HL-60 (cell line): Measurements from ENCODE around the gene LCOR.

ENCODE experiments used
- DNase-seq, 2 experiments: peaks; one replicate each; pipeline ENCODE4 v3.0.0-alpha.2; 2010 to 2020; ENCODE audit warnings: low read depth in 1 of 2, low spot score in 1 of 2
- H3K27ac ChIP-seq: fragments of 250-450 bp; sonication (Bioruptor Pico); replicated peaks from 2 replicates; pipeline ENCODE4 v1.5.1; 2020; ENCODE audit warnings: mild to moderate bottlenecking, moderate library complexity
- H3K27me3 ChIP-seq: fragments of 250-450 bp; sonication (Bioruptor Pico); 2 replicates; pipeline ENCODE4 v1.5.1; 2021; ENCODE audit warnings: mild to moderate bottlenecking, moderate library complexity; ENCODE audit not compliant: insufficient read depth, poor library complexity, severe bottlenecking
- H3K4me3 ChIP-seq: replicated peaks from 2 replicates; pipeline ENCODE4 v1.5.1; 2011; ENCODE audit warnings: mild to moderate bottlenecking, control low read depth, low read length; ENCODE audit not compliant: insufficient read depth
- CTCF ChIP-seq: IDR thresholded peaks from one replicate; pipeline ENCODE4 v1.5.1; 2011; ENCODE audit warnings: low read length, control low read depth, inconsistent platforms; ENCODE audit not compliant: insufficient read depth
- GABPA ChIP-seq: IDR thresholded peaks from 2 replicates; pipeline ENCODE4 v1.6.1; 2012; ENCODE audit warnings: low read depth
- POLR2AphosphoS5 ChIP-seq: IDR thresholded peaks from 2 replicates; pipeline ENCODE4 v1.6.1; 2012; ENCODE audit warnings: low read depth
- SPI1 ChIP-seq: IDR thresholded peaks from 2 replicates; pipeline ENCODE4 v1.6.1; 2012; ENCODE audit warnings: low read depth, mild to moderate bottlenecking, borderline replicate concordance
- TF ChIP-seq, protein P1 (sequence below): IDR thresholded peaks from 2 replicates; pipeline ENCODE4 v1.6.1; 2012; ENCODE audit warnings: low read depth; ENCODE audit not compliant: insufficient replicate concordance

Gene LCOR

GRCh38 chr10:96902731-96903358 is 70.7 kb downstream of the LCOR start:
- Histone ChIP-seq H3K27me3 (no peaks in the 10 kb centered on the region), H3K4me3 (no peak overlapping the region), H3K27ac (no peak overlapping the region)
- no peak for DNase-seq
- TF ChIP-seq CTCF (no peak), POLR2AphosphoS5 (no peak), SPI1 (no peak), GABPA (no peak)
- TF ChIP-seq, protein P1, sequence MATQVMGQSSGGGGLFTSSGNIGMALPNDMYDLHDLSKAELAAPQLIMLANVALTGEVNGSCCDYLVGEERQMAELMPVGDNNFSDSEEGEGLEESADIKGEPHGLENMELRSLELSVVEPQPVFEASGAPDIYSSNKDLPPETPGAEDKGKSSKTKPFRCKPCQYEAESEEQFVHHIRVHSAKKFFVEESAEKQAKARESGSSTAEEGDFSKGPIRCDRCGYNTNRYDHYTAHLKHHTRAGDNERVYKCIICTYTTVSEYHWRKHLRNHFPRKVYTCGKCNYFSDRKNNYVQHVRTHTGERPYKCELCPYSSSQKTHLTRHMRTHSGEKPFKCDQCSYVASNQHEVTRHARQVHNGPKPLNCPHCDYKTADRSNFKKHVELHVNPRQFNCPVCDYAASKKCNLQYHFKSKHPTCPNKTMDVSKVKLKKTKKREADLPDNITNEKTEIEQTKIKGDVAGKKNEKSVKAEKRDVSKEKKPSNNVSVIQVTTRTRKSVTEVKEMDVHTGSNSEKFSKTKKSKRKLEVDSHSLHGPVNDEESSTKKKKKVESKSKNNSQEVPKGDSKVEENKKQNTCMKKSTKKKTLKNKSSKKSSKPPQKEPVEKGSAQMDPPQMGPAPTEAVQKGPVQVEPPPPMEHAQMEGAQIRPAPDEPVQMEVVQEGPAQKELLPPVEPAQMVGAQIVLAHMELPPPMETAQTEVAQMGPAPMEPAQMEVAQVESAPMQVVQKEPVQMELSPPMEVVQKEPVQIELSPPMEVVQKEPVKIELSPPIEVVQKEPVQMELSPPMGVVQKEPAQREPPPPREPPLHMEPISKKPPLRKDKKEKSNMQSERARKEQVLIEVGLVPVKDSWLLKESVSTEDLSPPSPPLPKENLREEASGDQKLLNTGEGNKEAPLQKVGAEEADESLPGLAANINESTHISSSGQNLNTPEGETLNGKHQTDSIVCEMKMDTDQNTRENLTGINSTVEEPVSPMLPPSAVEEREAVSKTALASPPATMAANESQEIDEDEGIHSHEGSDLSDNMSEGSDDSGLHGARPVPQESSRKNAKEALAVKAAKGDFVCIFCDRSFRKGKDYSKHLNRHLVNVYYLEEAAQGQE, result no peak

DNA sequence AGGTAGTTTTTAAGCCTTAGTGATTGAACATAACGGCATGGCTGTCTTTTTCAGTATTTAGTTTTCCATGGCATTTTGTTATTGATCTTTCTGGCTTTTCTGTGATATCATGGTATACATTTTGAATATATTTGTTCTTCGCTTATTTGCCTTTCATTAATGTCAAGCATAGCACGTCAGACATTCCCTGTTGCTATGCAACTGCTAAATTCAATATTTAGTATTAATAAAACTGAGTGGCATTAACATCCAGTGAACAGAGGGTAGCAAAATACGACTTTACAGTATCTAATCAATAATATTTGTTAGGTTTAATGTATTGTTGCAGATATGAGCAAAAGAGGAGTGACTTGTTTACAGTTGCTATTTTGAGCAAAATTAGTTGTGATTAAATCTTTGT is 72.5 kb downstream of the LCOR start:
- Histone ChIP-seq H3K4me3 (no peak overlapping the region), H3K27ac (no peak overlapping the region), H3K27me3 (no peaks in the 10 kb centered on the region)
- no peak for DNase-seq
- TF ChIP-seq CTCF, result no peak
- TF ChIP-seq, protein P1, result no peak
- no peak for TF ChIP-seq SPI1
- no peak for TF ChIP-seq GABPA
- no peak for TF ChIP-seq POLR2AphosphoS5

- H3K27me3 ChIP-seq, result no peaks in the 10 kb centered on the region
- no peak overlapping the region for H3K4me3 ChIP-seq
- no peak overlapping the region for H3K27ac ChIP-seq
- DNase-seq, result no peak
- TF ChIP-seq, protein P1, result no peak
- TF ChIP-seq GABPA (no peak), POLR2AphosphoS5 (no peak)
These were observed 74.8 kb downstream of the LCOR start for GRCh38 chr10:96906864-96907263.
